ENCODE measurements around the gene ZNF136. TPM values are rescaled to one million over a fixed set of nuclear protein-coding genes. Genes with fewer than 3 reads are reported as not detected.

Gene ZNF136
- total and polyA plus RNA-seq, 11 donors: 2.7 to 7.5 (median 4.1) TPM

DNA sequence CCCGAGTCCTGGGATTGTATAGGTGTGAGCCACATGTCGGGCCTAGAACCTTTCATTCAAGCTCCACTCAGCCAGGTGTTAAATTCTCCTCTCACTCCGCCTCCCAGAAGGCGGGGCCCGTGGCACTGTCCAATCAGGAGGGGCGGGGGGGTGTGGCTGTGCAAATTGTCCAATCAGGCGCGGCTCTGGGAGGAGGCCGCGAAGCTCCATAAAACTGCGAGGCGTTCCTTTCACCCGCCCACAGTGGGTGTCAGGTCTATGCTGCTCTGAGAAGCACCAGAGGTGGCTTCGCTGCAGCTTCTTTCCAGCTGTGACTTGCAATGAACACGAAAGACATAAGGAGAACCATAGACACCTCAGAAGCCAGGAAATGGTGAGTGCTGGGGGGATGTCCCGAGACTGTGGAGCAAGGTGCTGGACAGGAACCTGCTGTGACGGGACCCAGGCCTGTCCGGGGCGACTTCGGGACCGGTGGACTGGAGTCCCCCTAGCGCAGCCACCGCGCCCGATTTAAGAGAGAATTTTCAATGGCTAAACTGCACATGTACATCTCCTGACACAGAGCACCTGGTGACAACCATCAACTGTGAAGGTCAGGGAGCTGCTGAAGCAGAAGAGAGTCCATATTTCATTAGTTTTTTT is 3.0 kb upstream of the ZNF136 start:
- no peaks in the 10 kb centered on the region for H3K27me3 ChIP-seq
- H3K9me3 ChIP-seq: no peaks in the 10 kb centered on the region
- no peak overlapping the region for H3K4me3 ChIP-seq
- intact Hi-C loops (cut with DNase I): loop anchor here in 2 of 10 donors (10.0 kb wide), 1 partner anchor 135 kb away; the partner anchor contains the start of gene ZNF44 (in 2 of the 2)
- 93 to 96% (median 94%) methylated on average over 25 of the region's 25 CpGs for WGBS, 4 donors
- H3K27ac ChIP-seq: no peak overlapping the region
- no peak for DNase-seq
- peaks cover 0 to 40% (median 27%) of the 10 kb centered on the region in 12 donors for H3K4me1 ChIP-seq
- TF ChIP-seq POLR2A (IDR thresholded peaks at IDR 0.05): no peak
- TF ChIP-seq, protein P1, sequence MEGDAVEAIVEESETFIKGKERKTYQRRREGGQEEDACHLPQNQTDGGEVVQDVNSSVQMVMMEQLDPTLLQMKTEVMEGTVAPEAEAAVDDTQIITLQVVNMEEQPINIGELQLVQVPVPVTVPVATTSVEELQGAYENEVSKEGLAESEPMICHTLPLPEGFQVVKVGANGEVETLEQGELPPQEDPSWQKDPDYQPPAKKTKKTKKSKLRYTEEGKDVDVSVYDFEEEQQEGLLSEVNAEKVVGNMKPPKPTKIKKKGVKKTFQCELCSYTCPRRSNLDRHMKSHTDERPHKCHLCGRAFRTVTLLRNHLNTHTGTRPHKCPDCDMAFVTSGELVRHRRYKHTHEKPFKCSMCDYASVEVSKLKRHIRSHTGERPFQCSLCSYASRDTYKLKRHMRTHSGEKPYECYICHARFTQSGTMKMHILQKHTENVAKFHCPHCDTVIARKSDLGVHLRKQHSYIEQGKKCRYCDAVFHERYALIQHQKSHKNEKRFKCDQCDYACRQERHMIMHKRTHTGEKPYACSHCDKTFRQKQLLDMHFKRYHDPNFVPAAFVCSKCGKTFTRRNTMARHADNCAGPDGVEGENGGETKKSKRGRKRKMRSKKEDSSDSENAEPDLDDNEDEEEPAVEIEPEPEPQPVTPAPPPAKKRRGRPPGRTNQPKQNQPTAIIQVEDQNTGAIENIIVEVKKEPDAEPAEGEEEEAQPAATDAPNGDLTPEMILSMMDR (IDR thresholded peaks at IDR 0.05): no peak
- no peak for ATAC-seq
- H3K36me3 ChIP-seq: peaks cover 0 to 3% (median 0%) of the 10 kb centered on the region in 9 donors

DNA sequence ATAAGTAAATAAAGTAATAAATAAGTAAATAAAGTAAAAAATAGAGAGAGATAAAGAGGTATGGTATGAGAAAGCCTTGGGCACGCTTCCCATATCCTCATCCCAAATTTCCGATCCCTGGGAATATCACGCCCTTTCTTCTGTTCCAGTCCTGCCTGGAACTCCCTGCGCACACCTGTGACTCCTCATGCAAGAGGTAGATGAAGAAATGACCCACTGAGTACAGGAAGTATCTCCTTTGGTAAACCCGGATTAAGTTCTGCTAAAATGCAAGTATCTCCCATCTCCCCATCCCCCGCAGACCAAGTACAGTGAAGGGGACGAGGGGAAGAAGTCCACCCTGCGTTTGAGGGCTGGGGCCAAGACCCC is 399 bp upstream of the ZNF136 start:
- ATAC-seq (no peak), DNase-seq (no peak)
- TF ChIP-seq, protein P1 (IDR thresholded peaks at IDR 0.05): no peak
- no peak for TF ChIP-seq POLR2A (IDR thresholded peaks at IDR 0.05)
- H3K9me3 ChIP-seq: no peaks in the 10 kb centered on the region
- intact Hi-C loops (cut with DNase I): loop anchor here in 2 of 10 donors (10.0 kb wide), 1 partner anchor 132 kb away; the partner anchor contains the start of gene ZNF44 (in 2 of the 2)
- H3K36me3 ChIP-seq: peaks cover 0 to 10% (median 6%) of the 10 kb centered on the region in 9 donors
- WGBS, 4 donors: 11 to 17% (median 15%) methylated on average over 8 of the region's 8 CpGs
- H3K4me1 ChIP-seq: peaks cover 0 to 43% (median 34%) of the 10 kb centered on the region in 12 donors
- no peaks in the 10 kb centered on the region for H3K27me3 ChIP-seq
- H3K4me3 ChIP-seq: peak overlapping the region; percentile 70 to 99 (median 84)
- peak overlapping the region in 10 of 12 donors; percentile 82 to 98 (median 94) for H3K27ac ChIP-seq

DNA sequence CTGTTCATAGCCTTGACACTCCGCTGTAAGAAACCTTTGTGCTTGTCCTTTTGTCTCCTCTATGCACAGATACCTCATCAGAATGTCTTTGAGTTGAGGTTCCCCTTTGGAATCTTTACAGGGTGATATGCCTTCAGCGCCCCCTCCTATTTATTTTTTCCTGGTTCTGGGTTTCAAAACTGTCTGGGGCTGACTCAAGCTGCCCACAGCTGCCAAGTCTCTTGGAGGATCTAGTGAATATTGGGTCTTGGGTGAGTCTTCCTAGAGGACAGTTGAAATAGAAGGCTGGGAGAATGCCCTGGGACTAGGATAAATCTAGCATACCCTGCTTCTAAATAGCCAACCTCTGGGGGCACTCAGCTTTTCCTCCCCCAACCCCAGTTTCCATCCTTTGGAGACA is 930 bp downstream of the ZNF136 start:
- H3K36me3 ChIP-seq: peaks cover 0 to 14% (median 7%) of the 10 kb centered on the region in 9 donors
- H3K4me1 ChIP-seq: peaks cover 0 to 42% (median 33%) of the 10 kb centered on the region in 12 donors
- peak overlapping the region; percentile 82 to 98 (median 94) for H3K27ac ChIP-seq
- H3K4me3 ChIP-seq: peak overlapping the region; percentile 70 to 99 (median 84)
- no peak for TF ChIP-seq POLR2A (IDR thresholded peaks at IDR 0.05)
- TF ChIP-seq, protein P1 (IDR thresholded peaks at IDR 0.05): no peak
- H3K9me3 ChIP-seq: no peaks in the 10 kb centered on the region
- H3K27me3 ChIP-seq: no peaks in the 10 kb centered on the region
- 4 to 15% (median 10%) methylated on average over 2 of the region's 2 CpGs for WGBS, 4 donors
- DNase-seq (no peak), ATAC-seq (peak in 1 of 4 donors; percentile 2)
- intact Hi-C loops (cut with DNase I): loop anchor here in 2 of 10 donors (10.0 kb wide), 1 partner anchor 131 kb away; the partner anchor contains the start of gene ZNF44 (in 2 of the 2)

DNA sequence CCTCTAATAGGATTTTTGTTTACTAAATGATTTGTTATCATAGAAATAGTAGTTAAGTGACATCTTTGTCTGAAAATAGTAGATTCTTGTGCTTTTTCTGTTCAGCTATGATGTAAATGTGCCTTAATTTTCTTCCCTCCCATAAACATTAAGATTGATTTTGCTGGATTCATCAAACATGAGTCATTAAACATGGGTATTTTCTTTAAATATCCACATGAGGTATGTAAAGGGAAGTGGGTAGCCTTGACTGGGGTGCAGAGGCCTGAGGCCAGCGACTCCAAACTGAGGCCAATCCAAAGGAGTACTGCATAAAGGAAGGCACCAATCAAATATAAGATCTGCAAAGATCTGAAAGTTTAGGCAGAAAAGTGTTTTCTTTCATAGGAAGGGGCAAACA is 3.7 kb downstream of the ZNF136 start:
- ATAC-seq: no peak
- TF ChIP-seq, protein P1 (IDR thresholded peaks at IDR 0.05): no peak
- no peak for TF ChIP-seq POLR2A (IDR thresholded peaks at IDR 0.05)
- Histone ChIP-seq H3K4me1 (peaks cover 0 to 42% (median 33%) of the 10 kb centered on the region in 12 donors), H3K27me3 (no peaks in the 10 kb centered on the region), H3K27ac (no peak overlapping the region), H3K9me3 (no peaks in the 10 kb centered on the region), H3K36me3 (peaks cover 0 to 40% (median 24%) of the 10 kb centered on the region in 9 donors), H3K4me3 (no peak overlapping the region)
- 79 to 94% (median 86%) methylated on average over 1 of the region's 1 CpG for WGBS, 4 donors
- intact Hi-C loops (cut with DNase I): loop anchor here in 2 of 10 donors (10.0 kb wide), 1 partner anchor 128 kb away; the partner anchor contains the start of gene ZNF44 (in 2 of the 2)
- no peak for DNase-seq

Data from heart left ventricle (tissue), 16 donors.